Astrocyte (in vitro differentiated cells and primary cell): ENCODE results near the gene CPXM2. TPM values are rescaled to one million over a fixed set of nuclear protein-coding genes. Genes with fewer than 3 reads are reported as not detected.

Experiments used
- DNase-seq: peaks from one replicate; pipeline ENCODE4 v3.0.0-alpha.2; 2010; ENCODE audit warnings: low read depth
- FAIRE-seq: peaks from 2 replicates; lab custom pipeline; 2011; peaks lifted over from hg19 to GRCh38; lab: Jason Lieb, UNC
- H2AFZ ChIP-seq: 2 replicates; pipeline ENCODE4 v1.6.0; 2012; ENCODE audit warnings: low read depth, low read length, inconsistent platforms
- H3K27ac ChIP-seq: 2 replicates; pipeline ENCODE4 v1.5.1; 2011; ENCODE audit warnings: low read depth, low read length, inconsistent platforms
- H3K27me3 ChIP-seq: 2 replicates; pipeline ENCODE4 v1.6.0; 2011; ENCODE audit warnings: low read length, inconsistent platforms; ENCODE audit not compliant: insufficient read depth
- H3K36me3 ChIP-seq: 2 replicates; pipeline ENCODE4 v1.5.1; 2011; ENCODE audit warnings: low read length, inconsistent platforms; ENCODE audit not compliant: insufficient read depth
- H3K4me1 ChIP-seq: 2 replicates; pipeline ENCODE4 v1.5.1; 2011; ENCODE audit warnings: low read length, inconsistent platforms; ENCODE audit not compliant: insufficient read depth
- H3K4me2 ChIP-seq: 2 replicates; pipeline ENCODE4 v1.6.0; 2012; ENCODE audit warnings: low read length, inconsistent platforms
- H3K4me3 ChIP-seq: 2 replicates; pipeline ENCODE4 v1.5.1; 2011; ENCODE audit warnings: low read depth, mild to moderate bottlenecking, low read length, inconsistent platforms; ENCODE audit not compliant: insufficient read depth
- H3K79me2 ChIP-seq: 2 replicates; pipeline ENCODE4 v1.6.0; 2012; ENCODE audit warnings: mild to moderate bottlenecking, low read length, inconsistent platforms; ENCODE audit not compliant: insufficient read depth
- H3K9ac ChIP-seq: 2 replicates; pipeline ENCODE4 v1.6.0; 2012; ENCODE audit warnings: mild to moderate bottlenecking, low read length, inconsistent platforms
- H3K9me3 ChIP-seq: 2 replicates; pipeline ENCODE4 v1.5.1; 2012; ENCODE audit warnings: low read depth, mild to moderate bottlenecking, low read length, inconsistent platforms; ENCODE audit not compliant: insufficient read depth
- H4K20me1 ChIP-seq: 2 replicates; pipeline ENCODE4 v1.6.0; 2012; ENCODE audit warnings: low read length, inconsistent platforms; ENCODE audit not compliant: insufficient read depth
- H3K27ac Mint-ChIP-seq: one replicate; pipeline ENCODE4 v1.8.0; 2021; ENCODE audit warnings: mild to moderate bottlenecking, mixed read lengths; ENCODE audit not compliant: unreplicated experiment
- H3K27me3 Mint-ChIP-seq: one replicate; pipeline ENCODE4 v1.8.0; 2021; ENCODE audit warnings: low read depth, mixed read lengths; ENCODE audit not compliant: unreplicated experiment
- H3K36me3 Mint-ChIP-seq: one replicate; pipeline ENCODE4 v1.8.0; 2021; ENCODE audit warnings: low read depth, mixed read lengths; ENCODE audit not compliant: unreplicated experiment
- H3K4me1 Mint-ChIP-seq: one replicate; pipeline ENCODE4 v1.8.0; 2021; ENCODE audit warnings: low read depth, mixed read lengths; ENCODE audit not compliant: unreplicated experiment
- H3K4me3 Mint-ChIP-seq: one replicate; pipeline ENCODE4 v1.8.0; 2021; ENCODE audit warnings: mild to moderate bottlenecking, moderate library complexity, mixed read lengths; ENCODE audit not compliant: unreplicated experiment
- H3K9me3 Mint-ChIP-seq: one replicate; pipeline ENCODE4 v1.8.0; 2021; ENCODE audit warnings: mild to moderate bottlenecking, mixed read lengths; ENCODE audit not compliant: unreplicated experiment
- CTCF ChIP-seq: IDR thresholded peaks from 2 replicates; pipeline ENCODE4 v1.5.1; 2011; ENCODE audit warnings: low read depth, mild to moderate bottlenecking, inconsistent platforms, low read length, moderate library complexity; ENCODE audit not compliant: insufficient read depth
- EZH2 ChIP-seq: IDR thresholded peaks from 2 replicates; pipeline ENCODE4 v1.6.1; 2012; ENCODE audit warnings: mild to moderate bottlenecking, low read length, inconsistent platforms; ENCODE audit not compliant: insufficient read depth
- total RNA-seq: library from RNA; stranded (reverse); gene quantifications from 2 replicates; pipeline ENCODE4 v1.2.1, GENCODE V29; 2021

CPXM2 gene
- total RNA-seq, 1 donor from 2014 or later, result 5.2 TPM

- no peak overlapping the region for H2AFZ ChIP-seq
- H3K27ac ChIP-seq, result no peak overlapping the region
- H3K27me3 ChIP-seq, result no peaks in the 10 kb centered on the region
- FAIRE-seq (no peak), DNase-seq (no peak)
- no peak for TF ChIP-seq EZH2
- TF ChIP-seq CTCF, result no peak
- no peak overlapping the region for H3K4me3 ChIP-seq
- H3K9ac ChIP-seq, result no peak overlapping the region
- H3K79me2 ChIP-seq, result no peaks in the 10 kb centered on the region
- Mint-ChIP-seq H3K4me1 (no peaks in the 10 kb centered on the region), H3K9me3 (peaks cover 29% of the 10 kb centered on the region), H3K36me3 (no peaks in the 10 kb centered on the region), H3K27ac (no peak overlapping the region), H3K4me3 (no peak overlapping the region), H3K27me3 (peaks cover 33% of the 10 kb centered on the region)
- no peaks in the 10 kb centered on the region for H4K20me1 ChIP-seq
- peaks cover 6% of the 10 kb centered on the region for H3K9me3 ChIP-seq
- H3K4me2 ChIP-seq, result no peak overlapping the region
- H3K4me1 ChIP-seq, result no peaks in the 10 kb centered on the region
- H3K36me3 ChIP-seq, result no peaks in the 10 kb centered on the region
These were observed 140.1 kb downstream of the CPXM2 start for GRCh38 chr10:123751342-123752134.

GRCh38 chr10:123750901-123751300 lies 140.7 kb downstream of the CPXM2 start:
- Mint-ChIP-seq H3K9me3 (peaks cover 29% of the 10 kb centered on the region), H3K4me1 (no peaks in the 10 kb centered on the region)

More at GRCh38 chr10:123750901-123751300, 140.7 kb downstream of the CPXM2 start:
- Histone ChIP-seq H3K4me3 (no peak overlapping the region), H3K9me3 (peaks cover 6% of the 10 kb centered on the region), H3K27ac (no peak overlapping the region), H3K27me3 (no peaks in the 10 kb centered on the region), H3K79me2 (no peaks in the 10 kb centered on the region), H4K20me1 (no peaks in the 10 kb centered on the region), H2AFZ (no peak overlapping the region), H3K9ac (no peak overlapping the region), H3K36me3 (no peaks in the 10 kb centered on the region), H3K4me2 (no peak overlapping the region), H3K4me1 (no peaks in the 10 kb centered on the region)
- no peak for TF ChIP-seq CTCF
- TF ChIP-seq EZH2, result no peak
- H3K36me3 Mint-ChIP-seq, result no peaks in the 10 kb centered on the region
- H3K4me3 Mint-ChIP-seq, result no peak overlapping the region
- FAIRE-seq (no peak), DNase-seq (no peak)
- peaks cover 37% of the 10 kb centered on the region for H3K27me3 Mint-ChIP-seq
- no peak overlapping the region for H3K27ac Mint-ChIP-seq
